OCI-LY7 (cell line): Measurements from ENCODE around the gene CCR7.

Source experiments
- CTCF ChIP-seq: fragments of 200-600 bp; sonication (generic); conservative IDR thresholded peaks from 2 replicates; pipeline ENCODE4 v1.5.1; 2014; ENCODE audit warnings: mild to moderate bottlenecking, antibody characterized with exemption, low read length, moderate library complexity, mixed read lengths
- EZH2phosphoT487 ChIP-seq: fragments of 200-600 bp; sonication (generic); IDR thresholded peaks from 2 replicates; pipeline ENCODE4 v1.6.1; 2018; ENCODE audit warnings: low read depth, borderline replicate concordance, mild to moderate bottlenecking, mixed run types, antibody characterized with exemption, low read length, moderate library complexity, mixed read lengths

- TF ChIP-seq CTCF (no peak), EZH2phosphoT487 (no peak)
Measured at GRCh38 chr17:40574292-40574691, 9.0 kb upstream of the CCR7 start.
